ENCODE data around the gene NAALADL2. TPM values are rescaled to one million over a fixed set of nuclear protein-coding genes. Genes with fewer than 3 reads are reported as not detected.

Gene NAALADL2
- total and polyA plus RNA-seq, 2 of the 8 experiments (the other 6 are each of a cell fraction or from before 2014, with no cell fraction given) = 0.12 to 0.22 TPM

DNA sequence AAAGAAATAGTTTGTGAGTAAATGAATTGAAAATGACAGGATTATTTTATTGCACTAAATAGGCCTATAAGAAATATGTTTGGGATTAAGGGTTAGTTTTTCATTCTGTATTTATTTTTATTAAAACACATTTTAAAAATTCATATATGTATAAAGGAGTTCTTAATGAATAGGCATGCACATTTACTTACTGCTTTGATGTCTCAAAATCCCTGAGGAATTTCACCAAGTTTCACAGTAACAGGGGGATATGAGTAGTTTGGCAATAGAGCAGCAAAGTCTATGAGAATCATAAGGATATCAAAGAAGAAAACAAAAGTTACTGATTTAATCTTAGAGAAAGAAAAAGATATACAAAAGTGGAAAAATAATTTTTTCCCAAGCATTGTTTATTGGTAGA lies 411.7 kb downstream of the NAALADL2 start:
- H3K79me2 ChIP-seq (ENCODE audit: control insufficient read depth in 1 of 2, insufficient read depth in 2 of 2, low read length in 2 of 2) = no peaks in the 10 kb centered on the region
- ChIA-PET POLR2A (ENCODE audit: partially characterized antibody) (no interaction called here), CTCF (ENCODE audit: partially characterized antibody) (no interaction called here)
- no peak overlapping the region for H3K14ac ChIP-seq (ENCODE audit: insufficient read length)
- H2BK20ac ChIP-seq (ENCODE audit: low read length) = no peak overlapping the region
- H2BK120ac ChIP-seq (replicated peaks; ENCODE audit: low read depth, low read length) = no peak overlapping the region
- no peak for TF ChIP-seq CTCF (IDR thresholded peaks at IDR 0.05; ENCODE audit: control extremely low read depth in 1 of 3, insufficient read depth in 1 of 3, low read depth in 1 of 3, low read length in 3 of 3)
- TF ChIP-seq YY1 (IDR thresholded peaks at IDR 0.05; ENCODE audit: low read depth, low read length) = no peak
- no peak for TF ChIP-seq POLR2AphosphoS5 (IDR thresholded peaks at IDR 0.05; ENCODE audit: low read depth, low read length)
- TF ChIP-seq CREB1 (IDR thresholded peaks at IDR 0.05) = no peak
- TF ChIP-seq ASH2L (IDR thresholded peaks at IDR 0.05; ENCODE audit: low read length) = no peak
- no peak for TF ChIP-seq EZH2 (IDR thresholded peaks at IDR 0.05; ENCODE audit: low read depth, low read length, severe bottlenecking)
- no peak for TF ChIP-seq HDAC2 (IDR thresholded peaks at IDR 0.05; ENCODE audit: borderline replicate concordance in 1 of 2, low read depth in 2 of 2, low read length in 2 of 2)
- no peak for TF ChIP-seq USF2 (IDR thresholded peaks at IDR 0.05; ENCODE audit: low read length)
- H3K56ac ChIP-seq (replicated peaks; ENCODE audit: insufficient read length, low read depth, low read length) = no peak overlapping the region
- no peaks in the 10 kb centered on the region for H3K9me3 ChIP-seq (ENCODE audit: insufficient read depth in 2 of 2, low read depth in 1 of 2, low read length in 1 of 2)
- no peak overlapping the region for H3K9ac ChIP-seq (replicated peaks in 1 of 4; ENCODE audit: extremely low read depth in 1 of 4, low read depth in 3 of 4, low read length in 3 of 4)
- no peak overlapping the region for H3K4me2 ChIP-seq (ENCODE audit: insufficient read depth in 1 of 2, low read depth in 2 of 2, low read length in 2 of 2)
- no peak for FAIRE-seq
- no peaks in the 10 kb centered on the region for H3K79me1 ChIP-seq (ENCODE audit: low read depth, low read length)
- no peak overlapping the region for H4K8ac ChIP-seq (ENCODE audit: extremely low read depth, insufficient read depth, low read length)
- no peaks in the 10 kb centered on the region for H3K27me3 ChIP-seq (replicated peaks in 1 of 4; ENCODE audit: control insufficient read depth in 3 of 4, extremely low read depth in 1 of 4, insufficient read depth in 3 of 4, low read length in 3 of 4)
- no peak overlapping the region for H4K91ac ChIP-seq (replicated peaks; ENCODE audit: insufficient read length, low read length)
- no peak overlapping the region for H2AFZ ChIP-seq (ENCODE audit: low read length)
- DNase-seq (ENCODE audit: low read depth in 1 of 2, low spot score in 2 of 2) = no peak
- no peak overlapping the region for H2BK5ac ChIP-seq (ENCODE audit: low read depth, low read length)
- no peak overlapping the region for H3K4ac ChIP-seq (replicated peaks; ENCODE audit: insufficient read length, low read depth, low read length)
- no peak overlapping the region for H4K5ac ChIP-seq (ENCODE audit: insufficient read length, low read depth, low read length)
- no peaks in the 10 kb centered on the region for H3K23me2 ChIP-seq (ENCODE audit: low read depth, low read length)
- no peaks in the 10 kb centered on the region for H3K4me1 ChIP-seq (replicated peaks in 1 of 4; ENCODE audit: control insufficient read depth in 3 of 4, insufficient read depth in 4 of 4, low read length in 3 of 4)
- H3K36me3 ChIP-seq (ENCODE audit: control insufficient read depth in 2 of 4, insufficient read depth in 4 of 4, low read length in 3 of 4) = no peaks in the 10 kb centered on the region
- H3K23ac ChIP-seq (ENCODE audit: insufficient read length) = no peak overlapping the region
- H3K27ac ChIP-seq (ENCODE audit: low read depth, low read length) = no peak overlapping the region
- no peak overlapping the region for H2BK12ac ChIP-seq (ENCODE audit: low read depth, low read length)
- H3K18ac ChIP-seq (ENCODE audit: extremely low read depth, low read length) = no peak overlapping the region
- no peak overlapping the region for H2BK15ac ChIP-seq (ENCODE audit: low read length)
- no peak overlapping the region for H3K4me3 ChIP-seq (ENCODE audit: extremely low read depth in 1 of 4, insufficient read depth in 2 of 4, low read depth in 3 of 4, low read length in 4 of 4)
- no peak overlapping the region for H2AK5ac ChIP-seq (ENCODE audit: low read depth, low read length)
- H4K20me1 ChIP-seq (replicated peaks in 1 of 2; ENCODE audit: control insufficient read depth in 1 of 2, insufficient read depth in 2 of 2, low read length in 2 of 2) = no peaks in the 10 kb centered on the region
